ENCODE measurements around the gene SCTR.

The SCTR gene

DNA sequence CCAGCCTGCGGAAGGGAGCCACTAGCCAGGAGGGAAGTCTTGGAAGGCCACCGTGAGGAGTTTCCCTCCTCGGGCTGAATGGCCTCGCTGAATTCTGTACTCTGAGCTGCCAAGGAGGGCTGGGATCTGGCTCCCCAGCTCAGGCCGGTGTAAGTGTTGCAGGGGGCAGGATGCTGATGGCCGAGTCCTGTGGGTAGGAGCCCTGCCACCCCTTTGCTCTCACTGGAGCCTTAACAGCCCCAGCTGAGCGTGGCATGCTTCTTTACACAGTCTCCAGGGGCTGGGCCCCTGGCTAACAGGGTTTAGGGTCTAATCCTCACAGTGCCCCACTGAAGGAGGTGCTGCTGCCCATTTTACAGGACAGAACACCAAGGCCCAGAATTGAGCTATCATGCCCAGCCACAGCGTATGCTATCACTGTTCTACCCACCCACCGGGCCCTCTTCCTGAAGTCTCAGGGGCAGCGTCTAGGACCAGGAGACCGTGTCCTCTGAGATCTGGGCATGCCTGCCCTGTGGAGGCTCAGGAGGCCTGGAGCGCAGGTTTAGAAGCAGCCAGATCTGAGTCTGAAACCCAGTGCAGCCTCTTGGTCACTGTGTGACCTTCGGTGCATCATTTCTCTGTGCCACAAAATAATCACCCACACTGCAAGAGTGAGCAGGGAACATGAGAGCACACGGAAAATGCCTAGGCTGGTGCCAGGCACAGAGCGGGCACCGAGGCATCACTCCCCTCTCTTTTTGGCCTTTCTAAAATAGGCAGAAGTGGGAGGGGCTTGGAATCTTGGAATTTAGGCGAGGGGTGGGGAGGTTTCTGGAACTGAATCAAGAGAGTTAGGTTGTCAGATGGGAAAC is 49.7 kb downstream of the SCTR start:
- no peak for DNase-seq (ENCODE audit: low read depth)

GRCh38 chr2:119473621-119474370 is 50.5 kb downstream of the SCTR start:
- DNase-seq (ENCODE audit: low read depth): no peak

DNA sequence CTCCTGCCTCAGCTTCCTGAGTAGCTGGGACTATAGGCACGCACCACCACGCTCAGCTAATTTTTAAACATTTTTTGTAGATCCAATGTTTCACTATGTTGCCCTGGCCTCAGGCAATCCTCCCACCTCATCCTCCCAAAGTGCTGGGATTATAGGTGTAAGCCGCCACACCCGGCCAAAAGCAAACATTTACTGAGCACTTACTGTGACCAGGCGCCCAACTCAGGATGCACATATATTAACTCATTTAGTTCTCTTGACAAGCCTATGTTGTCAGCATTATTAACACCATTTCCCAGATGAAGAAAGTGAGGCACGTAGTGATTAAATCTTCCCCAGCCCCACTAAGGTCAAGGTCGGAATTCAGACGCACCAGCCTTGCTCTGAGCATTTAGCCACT is 51.5 kb downstream of the SCTR start:
- DNase-seq (ENCODE audit: low read depth): no peak

DNA sequence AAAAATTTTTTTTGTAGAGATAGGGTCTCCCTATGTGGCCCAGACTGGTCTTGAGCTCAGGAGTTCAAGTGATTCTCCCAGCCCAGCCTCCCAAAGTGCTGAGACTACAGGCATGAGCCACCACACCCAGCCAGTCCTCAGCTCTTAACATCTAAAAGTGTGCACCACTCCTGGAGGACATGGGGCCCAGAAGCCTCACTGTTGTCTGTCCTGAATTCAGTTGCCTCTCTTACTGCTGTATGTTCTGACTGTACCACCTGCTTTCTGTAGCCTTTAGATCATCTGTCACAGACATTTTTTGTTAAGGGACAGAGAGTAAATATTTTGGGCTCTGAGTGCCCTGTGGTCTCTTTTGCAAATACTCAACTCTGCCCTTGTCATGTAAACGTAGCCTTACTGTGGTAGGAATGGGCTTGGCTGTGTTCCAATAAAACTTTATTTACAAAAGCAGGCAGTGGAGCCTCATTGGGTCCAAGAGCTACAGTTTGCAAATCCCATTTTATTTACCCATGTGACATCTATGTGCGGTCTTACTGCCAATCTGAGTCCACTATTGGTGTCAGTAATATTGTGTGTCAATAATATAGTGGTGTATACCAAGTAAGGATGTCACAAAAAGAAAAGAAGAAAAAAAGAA is 54.5 kb downstream of the SCTR start:
- no peak for DNase-seq (ENCODE audit: low read depth)

GRCh38 chr2:119469131-119469530 is 55.2 kb downstream of the SCTR start:
- no peak for DNase-seq (ENCODE audit: low read depth)

DNA sequence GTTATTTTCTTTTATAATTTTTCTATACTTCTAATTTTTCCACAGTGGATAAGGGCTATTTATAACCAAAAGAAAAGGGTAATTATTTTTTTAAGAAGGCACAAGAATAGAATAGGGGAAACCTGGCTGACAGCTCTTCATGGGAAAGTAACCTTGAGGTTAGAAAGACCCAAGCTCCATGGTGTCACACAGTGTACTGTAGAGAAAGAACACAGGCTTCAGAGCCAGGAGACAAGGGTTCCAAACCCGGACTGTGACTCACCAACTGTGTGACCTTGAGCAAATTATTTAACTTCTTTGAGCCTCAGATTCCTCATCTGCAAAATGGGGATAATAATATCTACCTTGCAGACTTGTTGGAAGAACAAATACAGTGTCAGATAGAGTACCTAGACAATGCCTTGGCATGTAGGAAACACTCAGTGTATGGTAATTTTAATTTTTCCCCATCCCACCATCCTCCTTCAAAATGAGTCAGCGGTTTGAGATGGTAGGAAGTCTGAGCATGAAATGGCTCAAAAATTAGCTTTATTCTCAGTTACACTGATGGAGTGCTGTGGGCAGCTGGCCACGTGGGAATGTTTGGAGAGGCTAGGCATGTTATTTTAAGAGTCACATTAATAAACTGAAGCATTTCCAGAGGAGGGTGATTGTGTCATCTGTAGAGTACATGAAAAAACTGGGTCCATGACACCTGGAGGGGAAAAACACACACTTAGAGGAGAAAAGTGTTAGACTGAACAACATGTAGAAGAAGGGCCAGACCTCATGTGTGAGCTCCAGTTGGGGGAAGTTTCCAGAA is 55.9 kb downstream of the SCTR start:
- DNase-seq (ENCODE audit: low read depth): no peak

DNA sequence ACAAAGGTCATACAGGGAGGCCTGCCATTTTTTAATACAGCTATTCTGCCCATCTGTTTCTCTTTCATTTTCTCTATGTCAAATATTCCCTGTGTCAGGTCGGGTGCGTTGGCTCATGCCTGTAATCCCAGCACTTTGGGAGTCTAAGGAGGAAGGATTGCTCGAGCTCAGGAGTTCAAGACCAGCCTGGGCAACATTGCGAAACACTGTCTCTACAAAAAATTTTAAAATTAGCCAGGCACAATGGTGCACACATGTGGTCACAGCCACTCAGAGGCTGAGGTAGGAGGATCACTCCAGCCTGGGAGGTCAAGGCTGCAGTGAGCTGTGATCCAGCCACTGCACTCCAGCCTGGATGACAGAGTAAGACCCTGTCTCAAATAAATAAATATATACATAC is 57.9 kb downstream of the SCTR start:
- no peak for DNase-seq (ENCODE audit: low read depth)

DNA sequence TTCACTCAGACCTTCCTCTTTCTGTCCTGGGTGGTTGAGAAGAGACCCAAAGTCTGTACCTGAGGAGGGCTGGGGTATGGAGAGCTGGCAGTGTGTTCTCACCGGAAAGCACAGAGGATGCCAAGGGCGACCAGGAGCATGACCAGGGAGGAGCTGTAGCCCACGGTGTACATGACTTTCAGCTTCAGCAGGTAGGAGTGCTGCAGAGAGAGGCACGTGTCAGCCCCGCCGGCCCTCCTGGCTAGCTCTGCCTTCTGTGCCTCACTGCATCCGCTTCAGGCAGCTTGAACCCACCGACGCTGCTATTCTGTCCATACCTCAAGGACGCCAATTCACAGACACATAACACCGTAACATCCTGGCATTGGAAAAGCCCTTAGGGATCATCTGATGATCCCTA is 58.6 kb downstream of the SCTR start:
- DNase-seq (ENCODE audit: low read depth): no peak

GRCh38 chr2:119464981-119465380 is 59.3 kb downstream of the SCTR start:
- no peak for DNase-seq (ENCODE audit: low read depth)

- no peak for DNase-seq (ENCODE audit: low read depth)
Observed at GRCh38 chr2:119463990-119464389, 60.3 kb downstream of the SCTR start.

GRCh38 chr2:119463136-119463535 is 61.1 kb downstream of the SCTR start:
- no peak for DNase-seq (ENCODE audit: low read depth)

- no peak for DNase-seq (ENCODE audit: low read depth)
Observed at GRCh38 chr2:119462574-119462973, 61.7 kb downstream of the SCTR start.

GRCh38 chr2:119461811-119462210 is 62.5 kb downstream of the SCTR start:
- no peak for DNase-seq (ENCODE audit: low read depth)

GRCh38 chr2:119460076-119460475 is 64.2 kb downstream of the SCTR start:
- DNase-seq (ENCODE audit: low read depth): no peak

- no peak for DNase-seq (ENCODE audit: low read depth)
Observed at GRCh38 chr2:119455066-119455718, 69.1 kb downstream of the SCTR start.

- no peak for DNase-seq (ENCODE audit: low read depth)
Observed at GRCh38 chr2:119453972-119454593, 70.2 kb downstream of the SCTR start.

GRCh38 chr2:119451336-119452050 is 72.8 kb downstream of the SCTR start:
- no peak for DNase-seq (ENCODE audit: low read depth)

- DNase-seq (ENCODE audit: low read depth): no peak
Observed at GRCh38 chr2:119449521-119449920, 74.8 kb downstream of the SCTR start.

DNA sequence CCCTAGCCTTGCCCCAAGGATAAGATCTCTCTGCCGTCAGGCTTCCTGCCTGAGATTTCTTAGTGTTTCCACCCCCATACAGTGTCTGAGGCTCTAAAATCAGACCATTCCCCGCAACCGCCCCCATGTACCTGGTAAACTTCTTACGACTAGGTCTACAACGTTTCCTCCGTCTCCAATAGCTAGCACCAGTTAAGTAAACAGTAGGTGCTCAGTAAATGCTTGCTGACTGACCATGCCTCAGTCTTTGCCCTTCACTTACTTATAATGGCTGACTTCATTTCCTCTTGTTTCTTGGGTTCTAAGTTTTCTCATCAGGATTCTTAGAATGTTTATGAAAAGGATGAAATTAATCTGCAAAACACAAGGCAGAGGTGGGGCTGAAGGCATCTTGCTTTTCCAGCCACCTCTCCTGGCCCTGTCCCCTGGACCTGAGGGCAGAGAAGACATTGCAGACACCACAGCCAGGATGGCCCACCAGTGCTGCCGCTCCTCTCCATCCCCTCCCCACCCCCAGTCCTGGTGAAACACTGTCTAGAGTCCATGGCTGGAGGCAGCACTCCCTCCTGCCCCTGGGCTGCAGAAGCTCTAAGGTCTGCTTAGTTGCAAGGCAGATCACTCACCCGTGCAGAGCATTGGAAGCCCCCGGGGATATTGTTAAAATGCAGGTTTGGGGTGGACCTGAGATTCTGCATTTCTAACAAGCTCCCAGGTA is 75.7 kb downstream of the SCTR start:
- no peak for DNase-seq (ENCODE audit: low read depth)

GRCh38 chr2:119446037-119446436 is 78.2 kb downstream of the SCTR start:
- DNase-seq (ENCODE audit: low read depth): no peak

All from activated gamma-delta T cell treated with anti-CD3 and anti-CD28 coated beads, Interleukin-2, amount 50 U/mL, for 16 hours (primary cell).